Gastroesophageal sphincter (tissue), 4 donors: ENCODE results near the gene TBX20. TPM values are rescaled to one million over a fixed set of nuclear protein-coding genes. Genes with fewer than 3 reads are reported as not detected.
"Not testable (repeated sequence)": the region's sequence is repeated elsewhere in the genome, so short reads cannot be mapped to it uniquely, and the experiment has no call there.

Source experiments
- ATAC-seq: fragments of 150-250 bp; one replicate; pipeline ENCODE4 v1.9.1; 2016; ENCODE audit warnings: mild to moderate bottlenecking, moderate library complexity
- H3K27ac ChIP-seq, 4 donors: fragments of 200-600 bp; sonication (generic) in 3 of 4; 1 replicate in 3 of 4; 2 replicates in 1 of 4; pipeline ENCODE4 v1.5.1; 2016 to 2019
- H3K27me3 ChIP-seq: fragments of 200-600 bp; sonication (generic); one replicate; pipeline ENCODE4 v1.5.1; 2019
- H3K36me3 ChIP-seq, 2 donors: fragments of 200-600 bp; sonication (generic); one replicate each; pipeline ENCODE4 v1.5.1; 2019; ENCODE audit warnings: control low read depth in 1 of 2
- H3K4me1 ChIP-seq, 3 donors: fragments of 200-600 bp; sonication (generic); 1 replicate in 2 of 3; 2 replicates in 1 of 3; pipeline ENCODE4 v1.5.1; 2016 to 2019; ENCODE audit warnings: control low read depth in 2 of 3
- H3K4me3 ChIP-seq, 2 donors: fragments of 200-600 bp; sonication (generic); one replicate each; pipeline ENCODE4 v1.5.1; 2019; ENCODE audit warnings: mild to moderate bottlenecking in 1 of 2, moderate library complexity in 1 of 2
- H3K9me3 ChIP-seq, 3 donors: fragments of 200-600 bp; sonication (generic); one replicate each; pipeline ENCODE4 v1.5.1; 2017 to 2019; ENCODE audit warnings: control low read depth in 2 of 3
- WGBS, 2 donors: methylation state at CpG; one replicate each; pipeline ENCODE4 v1.1.5; 2018; ENCODE audit warnings: low coverage in 1 of 2; 5-methylcytosine and 5-hydroxymethylcytosine counted together
- total RNA-seq, 4 donors: library from RNA; depleted of rRNA; stranded (reverse); fragments of >200 nt; gene quantifications; one replicate each; pipeline ENCODE4 v1.1.0, GENCODE V29; 2016

Gene TBX20
- total RNA-seq, 4 donors from 2014 or later, result 0.54 to 5.4 TPM; not detected in 2

GRCh38 chr7:35173176-35173575, 80.7 kb downstream of the TBX20 start:
- H3K4me1 ChIP-seq, H3K27me3 ChIP-seq, H3K36me3 ChIP-seq, H3K27ac ChIP-seq, H3K9me3 ChIP-seq, ATAC-seq, H3K4me3 ChIP-seq: not testable (repeated sequence)
- 41 to 70% methylated on average over 2 of the region's 2 CpGs for WGBS, 2 donors

- not testable (repeated sequence) for ATAC-seq, H3K27ac ChIP-seq, H3K36me3 ChIP-seq, H3K9me3 ChIP-seq, H3K4me3 ChIP-seq, H3K4me1 ChIP-seq, H3K27me3 ChIP-seq
- WGBS, 2 donors, result 57 to 62% methylated on average over 4 of the region's 4 CpGs
These were observed 81.8 kb downstream of the TBX20 start for GRCh38 chr7:35172131-35172530.

- not testable (repeated sequence) for H3K27me3 ChIP-seq, H3K27ac ChIP-seq, H3K36me3 ChIP-seq, H3K4me3 ChIP-seq, H3K4me1 ChIP-seq, H3K9me3 ChIP-seq, ATAC-seq
These were observed 86.2 kb downstream of the TBX20 start for GRCh38 chr7:35167658-35168057.

GRCh38 chr7:35167158-35167557, 86.7 kb downstream of the TBX20 start:
- not testable (repeated sequence) for H3K4me3 ChIP-seq, ATAC-seq, H3K27ac ChIP-seq, H3K4me1 ChIP-seq, H3K27me3 ChIP-seq, H3K36me3 ChIP-seq, H3K9me3 ChIP-seq
- WGBS, 2 donors, result 100% methylated on average over 1 of the region's 1 CpG; no CpG with 5 or more reads in 1 of the 2 donors

- not testable (repeated sequence) for ATAC-seq, H3K9me3 ChIP-seq, H3K4me1 ChIP-seq, H3K4me3 ChIP-seq, H3K27me3 ChIP-seq, H3K27ac ChIP-seq, H3K36me3 ChIP-seq
- 37 to 60% methylated on average over 3 of the region's 3 CpGs for WGBS, 2 donors
These were observed 92.7 kb downstream of the TBX20 start for GRCh38 chr7:35161059-35161740.

Other genes with a start within 250 kb of the TBX20 start
- 10 to 100 TPM; 11.7 to 22.9 (median 17.2) TPM for gene DPY19L1, start 216.6 kb downstream of the TBX20 start, total RNA-seq